ENCODE data around the gene SLC18A2.
"Not testable (repeated sequence)": the region's sequence is repeated elsewhere in the genome, so short reads cannot be mapped to it uniquely, and the experiment has no call there.

SLC18A2 gene

GRCh38 chr10:117277675-117278074, 36.8 kb downstream of the SLC18A2 start:
- H3K9me3 ChIP-seq (ENCODE audit: control extremely low read depth in 1 of 5, control insufficient read depth in 4 of 5, insufficient read depth in 2 of 5, low read depth in 1 of 5, low read length in 4 of 5) = no peaks in the 10 kb centered on the region
- DNase-seq = no peak
- no peak overlapping the region for H3K27ac ChIP-seq (ENCODE audit: insufficient read depth in 1 of 2, low read depth in 1 of 2, low read length in 2 of 2, poor library complexity in 1 of 2, severe bottlenecking in 2 of 2)
- H3K36me3 ChIP-seq (ENCODE audit: control insufficient read depth in 4 of 4, insufficient read depth in 4 of 4, low read length in 3 of 4) = peaks cover 2 to 7% (median 5%) of the 10 kb centered on the region in 4 experiments
- H3K27me3 ChIP-seq (replicated peaks in 2 of 5; ENCODE audit: control insufficient read depth in 4 of 5, insufficient read depth in 5 of 5, low read length in 4 of 5) = no peaks in the 10 kb centered on the region
- no peaks in the 10 kb centered on the region for H3K4me1 ChIP-seq (ENCODE audit: control extremely low read depth in 1 of 4, control insufficient read depth in 4 of 4, insufficient read depth in 4 of 4, low read length in 3 of 4)
- no CpG with 5 or more reads among the region's 2 CpGs for WGBS (ENCODE audit: insufficient coverage)
- H3K4me3 ChIP-seq (ENCODE audit: control insufficient read depth in 1 of 7, extremely low read depth in 1 of 7, insufficient read depth in 4 of 7, low read depth in 2 of 7, low read length in 6 of 7) = no peak overlapping the region
- CTCF ChIA-PET = interaction anchor here (0.6 to 1.7 kb wide), 2 partner anchors 41 to 52 kb away, joined by 3 read pairs; no protein-coding TSS in a partner anchor
- POLR2A ChIA-PET = no interaction called here

GRCh38 chr10:117284716-117285494, 44.0 kb downstream of the SLC18A2 start:
- CTCF ChIA-PET = interaction anchor here (0.8 to 4.7 kb wide), 6 partner anchors 9 to 62 kb away, joined by 3 to 24 read pairs (median 4); no protein-coding TSS in a partner anchor
- no peaks in the 10 kb centered on the region for H3K27me3 ChIP-seq (replicated peaks in 2 of 5; ENCODE audit: control insufficient read depth in 4 of 5, insufficient read depth in 5 of 5, low read length in 4 of 5)
- WGBS (ENCODE audit: insufficient coverage) = 88% methylated on average over 6 of the region's 12 CpGs
- POLR2A ChIA-PET = no interaction called here
- no peak overlapping the region for H3K27ac ChIP-seq (ENCODE audit: insufficient read depth in 1 of 2, low read depth in 1 of 2, low read length in 2 of 2, poor library complexity in 1 of 2, severe bottlenecking in 2 of 2)
- no peak overlapping the region for H3K4me3 ChIP-seq (ENCODE audit: control insufficient read depth in 1 of 7, extremely low read depth in 1 of 7, insufficient read depth in 4 of 7, low read depth in 2 of 7, low read length in 6 of 7)
- DNase-seq = peak in 2 of 3 donors; percentile 40 to 61
- H3K4me1 ChIP-seq (ENCODE audit: control extremely low read depth in 1 of 4, control insufficient read depth in 4 of 4, insufficient read depth in 4 of 4, low read length in 3 of 4) = no peaks in the 10 kb centered on the region
- H3K36me3 ChIP-seq (ENCODE audit: control insufficient read depth in 4 of 4, insufficient read depth in 4 of 4, low read length in 3 of 4) = peaks cover 22 to 56% (median 43%) of the 10 kb centered on the region in 4 experiments
- H3K9me3 ChIP-seq (ENCODE audit: control extremely low read depth in 1 of 5, control insufficient read depth in 4 of 5, insufficient read depth in 2 of 5, low read depth in 1 of 5, low read length in 4 of 5) = no peaks in the 10 kb centered on the region

GRCh38 chr10:117290872-117291271, 50.0 kb downstream of the SLC18A2 start:
- WGBS (ENCODE audit: insufficient coverage) = 100% methylated on average over 6 of the region's 10 CpGs
- H3K9me3 ChIP-seq (ENCODE audit: control extremely low read depth in 1 of 5, control insufficient read depth in 4 of 5, insufficient read depth in 2 of 5, low read depth in 1 of 5, low read length in 4 of 5); H3K27me3 ChIP-seq (replicated peaks in 2 of 5; ENCODE audit: control insufficient read depth in 4 of 5, insufficient read depth in 5 of 5, low read length in 4 of 5); H3K27ac ChIP-seq (ENCODE audit: insufficient read depth in 1 of 2, low read depth in 1 of 2, low read length in 2 of 2, poor library complexity in 1 of 2, severe bottlenecking in 2 of 2); H3K4me1 ChIP-seq (ENCODE audit: control extremely low read depth in 1 of 4, control insufficient read depth in 4 of 4, insufficient read depth in 4 of 4, low read length in 3 of 4); H3K4me3 ChIP-seq (ENCODE audit: control insufficient read depth in 1 of 7, extremely low read depth in 1 of 7, insufficient read depth in 4 of 7, low read depth in 2 of 7, low read length in 6 of 7); DNase-seq: not testable (repeated sequence)
- ChIA-PET CTCF (interaction anchor here (0.7 kb wide), 1 partner anchor 29 kb away, joined by 3 read pairs; no protein-coding TSS in a partner anchor), POLR2A (interaction anchor here (0.7 kb wide), 1 partner anchor 34 kb away, joined by 4 read pairs; no protein-coding TSS in a partner anchor)
- H3K36me3 ChIP-seq (ENCODE audit: control insufficient read depth in 4 of 4, insufficient read depth in 4 of 4, low read length in 3 of 4) = peaks cover 10 to 35% (median 20%) of the 10 kb centered on the region in 4 experiments

- POLR2A ChIA-PET = no interaction called here
- WGBS (ENCODE audit: insufficient coverage) = no CpG with 5 or more reads among the region's 1 CpG
Observed at GRCh38 chr10:117294039-117294645, 53.2 kb downstream of the SLC18A2 start.

DNA sequence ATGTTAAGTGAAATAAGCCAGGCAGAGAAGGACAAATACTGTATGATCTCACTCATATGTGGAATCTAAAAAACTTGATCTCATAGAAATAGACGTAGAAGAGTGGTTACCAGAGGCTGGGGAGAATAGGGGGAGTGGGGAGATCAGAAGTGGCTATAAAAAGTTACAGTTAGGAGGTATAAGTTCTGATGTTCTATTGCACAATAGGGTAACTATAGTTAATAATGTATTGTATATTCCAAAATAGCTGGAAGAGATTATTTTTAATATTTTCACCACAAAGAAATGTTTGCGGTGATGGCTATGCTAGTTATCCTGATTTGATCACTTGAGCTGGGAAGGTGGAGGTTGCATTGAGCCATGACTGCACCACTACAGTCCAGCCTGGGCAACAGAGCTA, 53.8 kb downstream of the SLC18A2 start:
- 100% methylated on average over 1 of the region's 2 CpGs for WGBS (ENCODE audit: insufficient coverage)
- no peak for DNase-seq
- CTCF ChIA-PET = interaction anchor here (0.6 to 1.2 kb wide), 4 partner anchors 11 to 75 kb away, joined by 3 to 4 read pairs (median 3); no protein-coding TSS in a partner anchor
- Histone ChIP-seq H3K27me3 (replicated peaks in 2 of 5; ENCODE audit: control insufficient read depth in 4 of 5, insufficient read depth in 5 of 5, low read length in 4 of 5) (no peaks in the 10 kb centered on the region), H3K27ac (ENCODE audit: insufficient read depth in 1 of 2, low read depth in 1 of 2, low read length in 2 of 2, poor library complexity in 1 of 2, severe bottlenecking in 2 of 2) (no peak overlapping the region), H3K4me1 (ENCODE audit: control extremely low read depth in 1 of 4, control insufficient read depth in 4 of 4, insufficient read depth in 4 of 4, low read length in 3 of 4) (no peaks in the 10 kb centered on the region), H3K9me3 (ENCODE audit: control extremely low read depth in 1 of 5, control insufficient read depth in 4 of 5, insufficient read depth in 2 of 5, low read depth in 1 of 5, low read length in 4 of 5) (peaks cover 0 to 3% (median 0%) of the 10 kb centered on the region in 5 experiments), H3K4me3 (ENCODE audit: control insufficient read depth in 1 of 7, extremely low read depth in 1 of 7, insufficient read depth in 4 of 7, low read depth in 2 of 7, low read length in 6 of 7) (no peak overlapping the region), H3K36me3 (ENCODE audit: control insufficient read depth in 4 of 4, insufficient read depth in 4 of 4, low read length in 3 of 4) (peaks cover under 1 to 23% (median 11%) of the 10 kb centered on the region in 4 experiments)
- POLR2A ChIA-PET = no interaction called here

More at GRCh38 chr10:117294039-117294645, 53.2 kb downstream of the SLC18A2 start:
- Histone ChIP-seq H3K4me1 (ENCODE audit: control extremely low read depth in 1 of 4, control insufficient read depth in 4 of 4, insufficient read depth in 4 of 4, low read length in 3 of 4) (no peaks in the 10 kb centered on the region), H3K27me3 (replicated peaks in 2 of 5; ENCODE audit: control insufficient read depth in 4 of 5, insufficient read depth in 5 of 5, low read length in 4 of 5) (no peaks in the 10 kb centered on the region), H3K27ac (ENCODE audit: insufficient read depth in 1 of 2, low read depth in 1 of 2, low read length in 2 of 2, poor library complexity in 1 of 2, severe bottlenecking in 2 of 2) (no peak overlapping the region), H3K4me3 (ENCODE audit: control insufficient read depth in 1 of 7, extremely low read depth in 1 of 7, insufficient read depth in 4 of 7, low read depth in 2 of 7, low read length in 6 of 7) (no peak overlapping the region), H3K9me3 (ENCODE audit: control extremely low read depth in 1 of 5, control insufficient read depth in 4 of 5, insufficient read depth in 2 of 5, low read depth in 1 of 5, low read length in 4 of 5) (no peaks in the 10 kb centered on the region), H3K36me3 (ENCODE audit: control insufficient read depth in 4 of 4, insufficient read depth in 4 of 4, low read length in 3 of 4) (peaks cover 6 to 27% (median 11%) of the 10 kb centered on the region in 4 experiments)
- CTCF ChIA-PET = interaction anchor here (0.6 to 1.2 kb wide), 4 partner anchors 10 to 74 kb away, joined by 3 to 4 read pairs (median 3); no protein-coding TSS in a partner anchor
- DNase-seq = no peak

GRCh38 chr10:117298219-117298618, 57.3 kb downstream of the SLC18A2 start:
- Histone ChIP-seq H3K27me3 (replicated peaks in 2 of 5; ENCODE audit: control insufficient read depth in 4 of 5, insufficient read depth in 5 of 5, low read length in 4 of 5) (no peaks in the 10 kb centered on the region), H3K4me1 (ENCODE audit: control extremely low read depth in 1 of 4, control insufficient read depth in 4 of 4, insufficient read depth in 4 of 4, low read length in 3 of 4) (no peaks in the 10 kb centered on the region), H3K27ac (ENCODE audit: insufficient read depth in 1 of 2, low read depth in 1 of 2, low read length in 2 of 2, poor library complexity in 1 of 2, severe bottlenecking in 2 of 2) (no peak overlapping the region), H3K36me3 (ENCODE audit: control insufficient read depth in 4 of 4, insufficient read depth in 4 of 4, low read length in 3 of 4) (peaks cover 3 to 40% (median 13%) of the 10 kb centered on the region in 4 experiments), H3K9me3 (ENCODE audit: control extremely low read depth in 1 of 5, control insufficient read depth in 4 of 5, insufficient read depth in 2 of 5, low read depth in 1 of 5, low read length in 4 of 5) (peaks cover 0 to 9% (median 0%) of the 10 kb centered on the region in 5 experiments), H3K4me3 (ENCODE audit: control insufficient read depth in 1 of 7, extremely low read depth in 1 of 7, insufficient read depth in 4 of 7, low read depth in 2 of 7, low read length in 6 of 7) (no peak overlapping the region)
- no peak for DNase-seq
- ChIA-PET POLR2A (no interaction called here), CTCF (interaction anchor here (1.7 to 4.5 kb wide), 2 partner anchors 18 to 20 kb away, joined by 5 to 15 read pairs; no protein-coding TSS in a partner anchor)
- WGBS (ENCODE audit: insufficient coverage) = no CpG with 5 or more reads among the region's 1 CpG

Measured in common myeloid progenitor, CD34-positive (primary cell).